RCC 7860 (cell line): ENCODE data around the gene GFAP.

Experiments
- DNase-seq: peaks from one replicate; pipeline ENCODE4 v3.0.0-alpha.2; 2015; ENCODE audit warnings: low spot score
- FAIRE-seq: peaks from 2 replicates; lab custom pipeline; 2012; peaks lifted over from hg19 to GRCh38; lab: Jason Lieb, UNC

Gene GFAP

GRCh38 chr17:44867841-44868240 is 47.5 kb downstream of the GFAP start:
- DNase-seq (no peak), FAIRE-seq (no peak)

DNA sequence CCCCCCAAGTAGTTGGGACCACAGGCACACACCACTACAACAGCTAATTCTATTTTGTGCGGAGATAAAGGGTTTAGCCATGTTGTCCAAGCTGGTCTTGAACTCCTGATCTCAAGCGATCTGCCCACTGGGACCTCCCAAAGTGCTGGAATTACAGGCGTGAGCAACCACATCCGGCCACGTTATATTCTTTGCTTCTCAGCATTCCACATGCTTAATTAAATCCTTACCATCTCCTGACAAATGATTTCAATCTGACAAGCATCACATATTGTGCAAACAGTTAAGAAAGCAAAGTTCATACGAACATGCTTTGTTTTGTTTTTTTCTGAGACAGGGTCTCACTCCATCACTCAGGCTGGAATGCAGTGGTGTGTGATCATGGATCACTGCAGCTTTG is 49.4 kb downstream of the GFAP start:
- FAIRE-seq (no peak), DNase-seq (no peak)

DNA sequence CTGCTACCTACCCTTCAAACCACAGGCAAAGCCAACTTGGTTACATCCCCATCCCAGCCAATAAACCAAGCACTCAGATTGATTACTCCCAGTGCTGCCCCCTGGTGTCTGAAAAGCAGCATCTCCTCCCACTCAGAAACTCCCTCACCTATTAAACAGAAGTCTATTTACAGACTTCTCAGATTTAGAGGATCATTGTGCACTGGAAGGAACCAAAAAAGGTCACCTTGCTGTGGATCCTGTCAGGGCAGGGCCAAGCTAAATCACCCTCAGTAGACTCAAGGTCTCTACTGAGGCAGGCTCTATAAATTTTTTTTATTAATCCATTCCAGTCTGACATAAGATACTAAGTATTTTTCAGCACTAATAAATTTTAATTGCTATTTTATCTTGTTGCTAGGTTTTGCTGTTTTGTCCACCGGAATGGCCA is 50.1 kb downstream of the GFAP start:
- FAIRE-seq (no peak), DNase-seq (peak; percentile 58)

DNA sequence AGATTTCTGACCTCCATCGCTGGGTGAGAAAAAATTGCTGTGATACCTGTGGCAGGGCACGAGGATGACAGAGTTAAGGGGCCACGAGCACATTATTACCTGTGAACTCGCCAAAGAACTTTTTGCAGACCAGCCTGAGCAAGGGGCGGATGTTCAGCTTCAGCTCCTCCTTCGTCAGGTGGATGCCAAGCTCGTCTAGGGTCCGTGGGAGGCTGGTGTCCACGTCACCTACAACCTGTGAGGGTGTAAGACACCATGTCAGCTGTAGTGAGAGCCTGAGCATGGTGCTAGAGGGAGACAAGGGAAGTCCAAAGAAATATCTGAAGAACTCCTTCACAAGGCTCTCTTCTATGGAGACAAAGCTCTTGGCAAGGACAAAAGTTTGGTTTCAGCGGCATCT is 50.5 kb downstream of the GFAP start:
- FAIRE-seq: no peak
- DNase-seq: no peak

DNA sequence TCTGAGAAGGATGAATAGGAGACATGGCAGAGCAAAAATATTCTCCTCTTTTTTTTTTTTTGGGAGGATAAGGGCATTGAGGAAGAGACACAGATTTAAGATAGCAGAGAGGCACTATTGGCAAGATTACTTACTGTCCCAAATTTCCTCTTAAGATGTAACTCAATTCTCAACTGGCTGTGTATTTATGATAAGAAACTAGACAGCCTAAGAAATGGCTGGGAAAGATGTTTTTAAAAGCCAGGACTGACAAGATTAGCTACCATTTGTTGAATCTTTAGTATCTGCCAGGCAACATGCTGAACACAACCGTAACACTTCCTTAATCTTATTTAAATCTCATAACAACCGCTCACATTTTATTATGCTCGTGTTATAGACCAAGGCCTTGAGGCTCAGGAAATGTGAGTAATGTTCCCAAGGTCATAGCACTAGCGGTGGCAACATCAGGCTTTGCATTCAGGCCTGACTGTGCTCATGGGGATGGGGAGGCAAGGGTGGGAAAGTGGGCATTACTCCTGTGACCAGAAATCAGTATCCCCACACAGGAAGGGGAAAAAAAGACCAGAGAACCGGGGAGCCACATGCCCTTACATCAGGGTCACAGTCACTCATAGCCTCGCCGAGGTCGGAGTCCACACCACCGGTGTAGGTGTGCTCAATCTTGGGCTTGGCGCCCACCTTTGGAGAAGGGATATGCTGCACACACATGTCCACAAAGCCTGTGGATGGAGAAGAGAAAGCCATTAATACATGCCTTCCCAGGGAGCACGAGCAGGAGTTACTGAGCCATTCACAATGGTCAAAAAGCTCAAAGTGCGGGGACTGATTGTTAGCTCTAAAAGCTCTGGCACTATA is 52.0 kb downstream of the GFAP start:
- DNase-seq: no peak
- no peak for FAIRE-seq

GRCh38 chr17:44862278-44862914 is 52.9 kb downstream of the GFAP start:
- DNase-seq: no peak
- FAIRE-seq: no peak

- DNase-seq: no peak
Measured at GRCh38 chr17:44859701-44860100, 55.6 kb downstream of the GFAP start.

DNA sequence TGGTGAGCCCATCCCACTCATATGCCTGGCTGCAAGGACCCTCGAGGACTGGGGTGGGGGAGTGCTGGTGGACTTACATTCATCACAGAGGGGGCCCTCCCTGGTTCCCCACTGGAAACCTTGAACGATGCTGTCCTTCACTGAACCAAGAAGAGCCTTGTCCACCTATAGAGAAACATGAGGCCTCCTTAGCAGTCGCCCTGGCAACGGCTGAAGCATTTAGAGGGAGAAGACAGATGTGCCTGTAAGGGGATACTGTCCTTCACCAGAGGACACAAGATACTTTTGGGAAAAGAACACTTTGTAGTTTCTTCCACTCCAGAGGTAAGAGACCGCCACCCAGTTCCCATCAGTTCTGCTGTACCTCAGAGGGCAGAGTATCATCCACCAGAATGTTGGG is 61.1 kb downstream of the GFAP start:
- FAIRE-seq: no peak
- DNase-seq: no peak

More at GRCh38 chr17:44859701-44860100, 55.6 kb downstream of the GFAP start:
- FAIRE-seq: no peak
